GM12873 (cell line): ENCODE measurements around the gene VAMP1.

Source experiments
- CTCF ChIP-seq: IDR thresholded peaks from 2 replicates; pipeline ENCODE4 v1.5.1; 2012; ENCODE audit warnings: low read depth, mild to moderate bottlenecking, moderate library complexity, low read length, control low read depth; ENCODE audit not compliant: insufficient read depth; ENCODE audit errors: missing control alignments

VAMP1 gene

GRCh38 chr12:6438345-6438744 lies 32.1 kb downstream of the VAMP1 start:
- TF ChIP-seq CTCF: no peak

- TF ChIP-seq CTCF: no peak
These were observed 32.9 kb downstream of the VAMP1 start for GRCh38 chr12:6437586-6437985.

GRCh38 chr12:6435961-6436715 lies 34.3 kb downstream of the VAMP1 start:
- no peak for TF ChIP-seq CTCF

- no peak for TF ChIP-seq CTCF
These were observed 36.0 kb downstream of the VAMP1 start for GRCh38 chr12:6434205-6435140.

GRCh38 chr12:6432991-6433390 lies 37.5 kb downstream of the VAMP1 start:
- TF ChIP-seq CTCF: no peak

- TF ChIP-seq CTCF: no peak
These were observed 40.1 kb downstream of the VAMP1 start for GRCh38 chr12:6430124-6430989.
